ENCODE measurements around the gene NAIF1. TPM values are rescaled to one million over a fixed set of nuclear protein-coding genes. Genes with fewer than 3 reads are reported as not detected.

The NAIF1 gene
- total RNA-seq, 1 experiment from 2014 or later = 12.4 TPM

- peak overlapping the region; percentile 84 for H3K4me3 Mint-ChIP-seq
- peak; percentile 2 for ATAC-seq
- peaks cover 58% of the 10 kb centered on the region for H3K4me1 Mint-ChIP-seq
- H3K9me3 Mint-ChIP-seq = no peaks in the 10 kb centered on the region
- POLR2A ChIA-PET = interaction anchor here (0.7 to 1.4 kb wide), 5 partner anchors 12 to 169 kb away, joined by 3 to 7 read pairs (median 3); partner anchors contain the start of genes NAIF1 and SLC25A25
- H3K27me3 Mint-ChIP-seq (ENCODE audit: low read depth) = no peaks in the 10 kb centered on the region
- no peak for DNase-seq (ENCODE audit: low spot score)
- CTCF ChIA-PET = interaction anchor here (0.6 to 7.2 kb wide), 15 partner anchors 9 to 355 kb away, joined by 3 to 73 read pairs (median 4); no protein-coding TSS in a partner anchor
- H3K27ac Mint-ChIP-seq = peak overlapping the region; percentile 99
- peaks cover 17% of the 10 kb centered on the region for H3K36me3 Mint-ChIP-seq
- TF ChIP-seq ZSCAN18 (CRISPR knock-in tag; IDR thresholded peaks at IDR 0.05) (no peak), ZNF263 (CRISPR knock-in tag; IDR thresholded peaks at IDR 0.05; ENCODE audit: low read depth) (no peak), NR3C1 (CRISPR knock-in tag; conservative IDR thresholded peaks at IDR 0.05; ENCODE audit: low read depth) (no peak), FOXK1 (CRISPR knock-in tag; IDR thresholded peaks at IDR 0.05) (no peak), IRF1 (CRISPR knock-in tag; IDR thresholded peaks at IDR 0.05) (no peak), USF2 (CRISPR knock-in tag; IDR thresholded peaks at IDR 0.05) (no peak), GRHL2 (CRISPR knock-in tag; IDR thresholded peaks at IDR 0.05; ENCODE audit: insufficient replicate concordance, severe bottlenecking) (no peak), ZNF396 (CRISPR knock-in tag; IDR thresholded peaks at IDR 0.05; ENCODE audit: borderline replicate concordance) (no peak), ATF6 (CRISPR knock-in tag; IDR thresholded peaks at IDR 0.05) (no peak), KAT7 (CRISPR knock-in tag; IDR thresholded peaks at IDR 0.05; ENCODE audit: borderline replicate concordance) (no peak), CREB1 (CRISPR knock-in tag; IDR thresholded peaks at IDR 0.05) (no peak), NR2C2 (CRISPR knock-in tag; IDR thresholded peaks at IDR 0.05) (no peak), ZNF138 (CRISPR knock-in tag; conservative IDR thresholded peaks at IDR 0.05) (no peak), ETV6 (CRISPR knock-in tag; IDR thresholded peaks at IDR 0.05) (no peak), E2F5 (CRISPR knock-in tag; IDR thresholded peaks at IDR 0.05) (no peak), ZNF423 (CRISPR knock-in tag; IDR thresholded peaks at IDR 0.05) (no peak), MAX (CRISPR knock-in tag; IDR thresholded peaks at IDR 0.05) (no peak)
These were observed 30.6 kb upstream of the NAIF1 start for GRCh38 chr9:128097543-128098296.
